HCT116 (cell line): ENCODE results near the gene FMO4. TPM values are rescaled to one million over a fixed set of nuclear protein-coding genes. Genes with fewer than 3 reads are reported as not detected.
"Not testable (repeated sequence)": the region's sequence is repeated elsewhere in the genome, so short reads cannot be mapped to it uniquely, and the experiment has no call there.

Source experiments
- ATAC-seq: fragments of 200-7000 bp; cut with Tn5 transposase; 2 replicates; pipeline ENCODE4 v1.9.1; 2020; ENCODE audit warnings: mild to moderate bottlenecking, moderate library complexity
- BruUV-seq: library from RNA; stranded (reverse); fragments of 400-500 nt; replicated peaks from 2 replicates; lab custom pipeline; 2021; lab: Mats Ljungman, UMichigan
- CTCF ChIA-PET: fragments of 300-600 bp; sonication (Branson Sonifier 250); formaldehyde crosslinking; loops from one replicate; lab custom pipeline; 2021; ENCODE audit warnings: antibody characterized with exemption; lab: Charles Lee
- POLR2A ChIA-PET: fragments of 300-600, 350-600 bp; sonication (Branson Sonifier 250); formaldehyde crosslinking; loops from one replicate; lab custom pipeline; 2021; ENCODE audit warnings: antibody characterized with exemption; lab: Charles Lee
- RAD21 ChIA-PET, 2 experiments: fragments of 300-600 bp; sonication (Branson Sonifier 250); formaldehyde crosslinking; loops; one replicate each; lab custom pipeline; 2023; ENCODE audit warnings: low total read pairs in 2 of 2; ENCODE audit not compliant: uncharacterized antibody in 2 of 2, unreplicated experiment in 2 of 2, low non-redundant PET in 1 of 2; lab: Charles Lee
- DNase-seq: peaks from one replicate; pipeline ENCODE4 v3.0.0-alpha.2; 2010; ENCODE audit warnings: low read depth, low spot score
- H2AFZ ChIP-seq: fragments of 200-600 bp; shearing (Covaris generic), sonication (generic); 2 replicates; pipeline ENCODE4 v1.6.1; 2017; ENCODE audit warnings: low read depth, mixed run types, mixed read lengths, antibody characterized with exemption, low read length; ENCODE audit not compliant: poor library complexity, severe bottlenecking
- H3K27ac ChIP-seq: 2 replicates; pipeline ENCODE4 v1.5.1; 2012; ENCODE audit warnings: low read depth, low read length
- H3K27me3 ChIP-seq: fragments of 200-600 bp; sonication (generic); 2 replicates; pipeline ENCODE4 v1.6.1; 2016; ENCODE audit warnings: mixed run types, low read length, mixed read lengths; ENCODE audit not compliant: insufficient read depth
- H3K36me3 ChIP-seq, 2 experiments: fragments of 200-500 bp in 1 of 2; fragments of 200-600 bp in 1 of 2; sonication (Bioruptor generic) in 1 of 2; sonication (generic) in 1 of 2; 2 replicates each; pipeline versions ENCODE4 v1.5.1 to v1.6.1; 2014 to 2016; ENCODE audit warnings: low read length in 2 of 2, inconsistent platforms in 1 of 2, mixed read lengths in 1 of 2, mixed run types in 1 of 2; ENCODE audit not compliant: insufficient read depth in 2 of 2, control insufficient read depth in 1 of 2
- H3K4me1 ChIP-seq, 2 experiments: fragments of 200-600 bp in 1 of 2; sonication (generic) in 1 of 2; 2 replicates each; pipeline versions ENCODE4 v1.5.1 to v1.6.1; 2012 to 2017; ENCODE audit warnings: low read length in 2 of 2, inconsistent platforms in 1 of 2, mild to moderate bottlenecking in 1 of 2, mixed read lengths in 1 of 2, mixed run types in 1 of 2, moderate library complexity in 1 of 2; ENCODE audit not compliant: insufficient read depth in 2 of 2, control insufficient read depth in 1 of 2
- H3K4me2 ChIP-seq: fragments of 200-600 bp; sonication (generic); 2 replicates; pipeline ENCODE4 v1.6.1; 2017; ENCODE audit warnings: mixed run types, low read length, mixed read lengths
- H3K4me3 ChIP-seq, 2 experiments: fragments of 200-600 bp in 1 of 2; sonication (generic) in 1 of 2; replicated peaks in 1 of 2; 2 replicates each; pipeline ENCODE4 v1.5.1; 2011 to 2016; ENCODE audit warnings: low read length in 2 of 2, control low read depth in 1 of 2, low read depth in 1 of 2, mild to moderate bottlenecking in 1 of 2, mixed read lengths in 1 of 2, mixed run types in 1 of 2
- H3K79me2 ChIP-seq: fragments of 200-600 bp; sonication (generic); 2 replicates; pipeline ENCODE4 v1.6.1; 2017; ENCODE audit warnings: mild to moderate bottlenecking, mixed run types, low read length, moderate library complexity, mixed read lengths; ENCODE audit not compliant: insufficient read depth
- H3K9ac ChIP-seq: fragments of 200-600 bp; sonication (generic); 2 replicates; pipeline ENCODE4 v1.6.1; 2016; ENCODE audit warnings: low read length, mixed read lengths
- H3K9me2 ChIP-seq: fragments of 200-600 bp; sonication (generic), shearing (Covaris generic); 2 replicates; pipeline ENCODE4 v1.6.1; 2017; ENCODE audit warnings: mixed run types, mild to moderate bottlenecking, moderate library complexity; ENCODE audit not compliant: insufficient read depth
- H3K9me3 ChIP-seq, 2 experiments: fragments of 200-500 bp in 1 of 2; fragments of 200-600 bp in 1 of 2; sonication (Bioruptor generic) in 1 of 2; sonication (generic) in 1 of 2; 2 replicates each; pipeline ENCODE4 v1.6.1; 2014 to 2017; ENCODE audit warnings: low read length in 2 of 2, mixed read lengths in 2 of 2, inconsistent platforms in 1 of 2, low read depth in 1 of 2, mild to moderate bottlenecking in 1 of 2, mixed run types in 1 of 2, moderate library complexity in 1 of 2; ENCODE audit not compliant: control insufficient read depth in 1 of 2, insufficient read depth in 1 of 2
- H4K20me1 ChIP-seq: fragments of 200-600 bp; sonication (generic), shearing (Covaris generic); 2 replicates; pipeline ENCODE4 v1.6.1; 2017; ENCODE audit warnings: mixed run types, mild to moderate bottlenecking, moderate library complexity; ENCODE audit not compliant: insufficient read depth
- EZH2 ChIP-seq: fragments of 200-600 bp; sonication (generic); IDR thresholded peaks from 2 replicates; pipeline ENCODE4 v1.6.1; 2017; ENCODE audit warnings: antibody characterized with exemption, mixed run types
- EZH2phosphoT487 ChIP-seq: fragments of 200-600 bp; IDR thresholded peaks from 2 replicates; pipeline ENCODE4 v1.6.1; 2018; ENCODE audit warnings: antibody characterized with exemption, borderline replicate concordance
- SIN3A ChIP-seq: IDR thresholded peaks from 2 replicates; pipeline ENCODE4 v1.6.1; 2012; ENCODE audit warnings: low read depth
- ZBTB33 ChIP-seq: IDR thresholded peaks from 2 replicates; pipeline ENCODE4 v1.6.1; 2011; ENCODE audit warnings: mild to moderate bottlenecking, low read length, moderate library complexity; ENCODE audit not compliant: insufficient replicate concordance; ENCODE audit errors: extremely low read depth
- intact Hi-C: fragments of 100-400 bp; cut with micrococcal nuclease; formaldehyde crosslinking; loops from 2 replicates; pipeline ENCODE4 v1.10.0; 2022
- total RNA-seq: library from RNA; stranded (reverse); gene quantifications from one replicate; pipeline ENCODE4 v1.2.1, GENCODE V29; 2021; ENCODE audit not compliant: unreplicated experiment
- TF ChIP-seq, protein P1 (sequence below): IDR thresholded peaks from 2 replicates; pipeline ENCODE4 v1.6.1; 2012; ENCODE audit warnings: low read depth

FMO4 gene
- total RNA-seq, 1 experiment from 2014 or later = 1.4 TPM

GRCh38 chr1:171335964-171336363 lies 22.0 kb downstream of the FMO4 start:
- Histone ChIP-seq H3K79me2 (no peaks in the 10 kb centered on the region), H3K4me3 (no peak overlapping the region), H3K36me3 (no peaks in the 10 kb centered on the region), H3K27ac (no peak overlapping the region), H3K9ac (no peak overlapping the region), H3K9me2 (no peaks in the 10 kb centered on the region), H4K20me1 (no peaks in the 10 kb centered on the region), H2AFZ (no peak overlapping the region)
- ChIA-PET POLR2A (no interaction called here), RAD21 (no interaction called here), CTCF (no interaction called here)
- intact Hi-C loops = no loop called here
- DNase-seq = no peak
- TF ChIP-seq EZH2 (no peak), ZBTB33 (no peak), SIN3A (no peak), EZH2phosphoT487 (no peak)
- TF ChIP-seq, protein P1, sequence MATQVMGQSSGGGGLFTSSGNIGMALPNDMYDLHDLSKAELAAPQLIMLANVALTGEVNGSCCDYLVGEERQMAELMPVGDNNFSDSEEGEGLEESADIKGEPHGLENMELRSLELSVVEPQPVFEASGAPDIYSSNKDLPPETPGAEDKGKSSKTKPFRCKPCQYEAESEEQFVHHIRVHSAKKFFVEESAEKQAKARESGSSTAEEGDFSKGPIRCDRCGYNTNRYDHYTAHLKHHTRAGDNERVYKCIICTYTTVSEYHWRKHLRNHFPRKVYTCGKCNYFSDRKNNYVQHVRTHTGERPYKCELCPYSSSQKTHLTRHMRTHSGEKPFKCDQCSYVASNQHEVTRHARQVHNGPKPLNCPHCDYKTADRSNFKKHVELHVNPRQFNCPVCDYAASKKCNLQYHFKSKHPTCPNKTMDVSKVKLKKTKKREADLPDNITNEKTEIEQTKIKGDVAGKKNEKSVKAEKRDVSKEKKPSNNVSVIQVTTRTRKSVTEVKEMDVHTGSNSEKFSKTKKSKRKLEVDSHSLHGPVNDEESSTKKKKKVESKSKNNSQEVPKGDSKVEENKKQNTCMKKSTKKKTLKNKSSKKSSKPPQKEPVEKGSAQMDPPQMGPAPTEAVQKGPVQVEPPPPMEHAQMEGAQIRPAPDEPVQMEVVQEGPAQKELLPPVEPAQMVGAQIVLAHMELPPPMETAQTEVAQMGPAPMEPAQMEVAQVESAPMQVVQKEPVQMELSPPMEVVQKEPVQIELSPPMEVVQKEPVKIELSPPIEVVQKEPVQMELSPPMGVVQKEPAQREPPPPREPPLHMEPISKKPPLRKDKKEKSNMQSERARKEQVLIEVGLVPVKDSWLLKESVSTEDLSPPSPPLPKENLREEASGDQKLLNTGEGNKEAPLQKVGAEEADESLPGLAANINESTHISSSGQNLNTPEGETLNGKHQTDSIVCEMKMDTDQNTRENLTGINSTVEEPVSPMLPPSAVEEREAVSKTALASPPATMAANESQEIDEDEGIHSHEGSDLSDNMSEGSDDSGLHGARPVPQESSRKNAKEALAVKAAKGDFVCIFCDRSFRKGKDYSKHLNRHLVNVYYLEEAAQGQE = no peak
- TF ChIP-seq, all 23 proteins: peak for 0
- BruUV-seq = no TSS peak
- Histone ChIP-seq H3K4me2 (no peak overlapping the region), H3K27me3 (no peaks in the 10 kb centered on the region), H3K9me3 (no peaks in the 10 kb centered on the region), H3K4me1 (no peaks in the 10 kb centered on the region)
- ATAC-seq = no peak

- not testable (repeated sequence) for H3K9ac ChIP-seq, DNase-seq
Measured at GRCh38 chr1:171339345-171339744, 25.4 kb downstream of the FMO4 start.

More at GRCh38 chr1:171339345-171339744, 25.4 kb downstream of the FMO4 start:
- H3K9me3 ChIP-seq, H2AFZ ChIP-seq, H3K9me2 ChIP-seq, H3K4me1 ChIP-seq, H3K36me3 ChIP-seq, H4K20me1 ChIP-seq, RAD21 ChIA-PET, BruUV-seq, H3K27ac ChIP-seq, H3K4me3 ChIP-seq, ATAC-seq, H3K27me3 ChIP-seq, H3K4me2 ChIP-seq, POLR2A ChIA-PET, intact Hi-C loops, H3K79me2 ChIP-seq: not testable (repeated sequence)
- CTCF ChIA-PET = interaction anchor here (1.2 kb wide), 1 partner anchor 20 kb away, joined by 4 read pairs; no protein-coding TSS in a partner anchor
